ENCODE measurements around the gene COQ8B.

GRCh38 chr19:40724855-40725254, 8.2 kb upstream of the COQ8B start:
- no peak for TF ChIP-seq CTCF (IDR thresholded peaks at IDR 0.05)
- TF ChIP-seq POLR2A (IDR thresholded peaks at IDR 0.05), result no peak
